ENCODE results near the gene KRTAP19-7. TPM values are rescaled to one million over a fixed set of nuclear protein-coding genes. Genes with fewer than 3 reads are reported as not detected.

Gene KRTAP19-7
- total RNA-seq, 1 experiment from 2014 or later, result not detected

GRCh38 chr21:30580132-30580531 is 19.0 kb upstream of the KRTAP19-7 start:
- POLR2A ChIA-PET, result no interaction called here
- ATAC-seq, result no peak
- Histone ChIP-seq H3K79me2 (ENCODE audit: insufficient read depth, low read length) (no peaks in the 10 kb centered on the region), H4K20me1 (ENCODE audit: insufficient read depth) (no peaks in the 10 kb centered on the region), H3K36me3 (ENCODE audit: control insufficient read depth in 1 of 2, insufficient read depth in 2 of 2, low read length in 2 of 2) (no peaks in the 10 kb centered on the region), H3K4me3 (replicated peaks in 1 of 2; ENCODE audit: low read depth in 1 of 2, low read length in 2 of 2) (no peak overlapping the region), H3K9me2 (ENCODE audit: insufficient read depth) (no peaks in the 10 kb centered on the region), H3K27me3 (ENCODE audit: insufficient read depth, low read length) (no peaks in the 10 kb centered on the region), H3K9me3 (ENCODE audit: control insufficient read depth in 1 of 2, insufficient read depth in 1 of 2, low read depth in 1 of 2, low read length in 2 of 2) (peaks cover 24 to 27% of the 10 kb centered on the region in 2 experiments; a peak in 3 of 4 replicates), H3K4me1 (ENCODE audit: control insufficient read depth in 1 of 2, insufficient read depth in 2 of 2, low read length in 2 of 2) (no peaks in the 10 kb centered on the region), H3K4me2 (ENCODE audit: low read length) (no peak overlapping the region), H2AFZ (ENCODE audit: low read depth, low read length, poor library complexity, severe bottlenecking) (no peak overlapping the region), H3K27ac (ENCODE audit: low read depth, low read length) (no peak overlapping the region), H3K9ac (ENCODE audit: low read length) (no peak overlapping the region)
- RAD21 ChIA-PET (ENCODE audit: low non-redundant PET in 1 of 2, low total read pairs in 2 of 2, uncharacterized antibody in 2 of 2, unreplicated experiment in 2 of 2), result no interaction called here
- DNase-seq (ENCODE audit: low read depth, low spot score), result no peak
- intact Hi-C loops (cut with micrococcal nuclease), result no loop called here
- BruUV-seq (replicated peaks), result no TSS peak
- TF ChIP-seq ZFX (IDR thresholded peaks at IDR 0.05), result no peak
- TF ChIP-seq ZBTB33 (IDR thresholded peaks at IDR 0.05; ENCODE audit: extremely low read depth, insufficient replicate concordance, low read length), result no peak
- TF ChIP-seq MAX (IDR thresholded peaks at IDR 0.05), result no peak
- TF ChIP-seq ELF1 (IDR thresholded peaks at IDR 0.05; ENCODE audit: borderline replicate concordance, low read depth), result no peak
- TF ChIP-seq TCF7L2 (IDR thresholded peaks at IDR 0.05; ENCODE audit: borderline replicate concordance, extremely low read depth, insufficient read depth, insufficient read length), result no peak
- TF ChIP-seq SIN3A (IDR thresholded peaks at IDR 0.05; ENCODE audit: low read depth), result no peak
- TF ChIP-seq SRF (IDR thresholded peaks at IDR 0.05; ENCODE audit: low read depth), result no peak
- TF ChIP-seq YY1 (IDR thresholded peaks at IDR 0.05; ENCODE audit: extremely low read depth, insufficient replicate concordance, low read depth, low read length), result no peak
- no peak for TF ChIP-seq CEBPB (IDR thresholded peaks at IDR 0.05; ENCODE audit: low read depth)
- no peak for TF ChIP-seq EGR1 (IDR thresholded peaks at IDR 0.05; ENCODE audit: low read depth)
- TF ChIP-seq EZH2phosphoT487 (IDR thresholded peaks at IDR 0.05; ENCODE audit: borderline replicate concordance), result no peak
- CTCF ChIA-PET, result no interaction called here

All from HCT116 (cell line).